GM19099 (cell line): ENCODE data around the gene GGACT.

ENCODE experiments used
- POLR2A ChIP-seq: IDR thresholded peaks from 3 replicates; pipeline ENCODE4 v1.6.1; 2011; ENCODE audit warnings: low read depth; ENCODE audit not compliant: insufficient read length; ENCODE audit errors: extremely low read depth

GGACT gene

DNA sequence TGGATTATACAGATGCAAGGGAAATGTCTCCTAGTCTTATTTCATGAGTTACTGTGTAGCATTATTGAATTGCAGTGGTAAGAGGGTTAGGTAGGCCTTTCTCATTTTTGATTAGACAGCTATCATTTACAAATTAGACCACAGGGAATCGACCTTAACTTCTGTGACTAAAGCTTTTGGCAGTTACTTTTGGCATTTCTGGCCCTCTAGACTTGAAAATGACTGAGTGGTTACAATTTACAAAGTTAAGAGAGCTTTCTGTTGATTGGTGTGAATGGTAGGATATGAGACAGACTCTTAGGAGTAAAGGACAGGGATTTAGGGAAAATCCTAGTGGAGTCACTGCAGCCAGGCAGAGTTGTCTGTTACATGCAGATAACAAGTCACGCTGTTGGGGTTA is 86.1 kb downstream of the GGACT start:
- no peak for TF ChIP-seq POLR2A

DNA sequence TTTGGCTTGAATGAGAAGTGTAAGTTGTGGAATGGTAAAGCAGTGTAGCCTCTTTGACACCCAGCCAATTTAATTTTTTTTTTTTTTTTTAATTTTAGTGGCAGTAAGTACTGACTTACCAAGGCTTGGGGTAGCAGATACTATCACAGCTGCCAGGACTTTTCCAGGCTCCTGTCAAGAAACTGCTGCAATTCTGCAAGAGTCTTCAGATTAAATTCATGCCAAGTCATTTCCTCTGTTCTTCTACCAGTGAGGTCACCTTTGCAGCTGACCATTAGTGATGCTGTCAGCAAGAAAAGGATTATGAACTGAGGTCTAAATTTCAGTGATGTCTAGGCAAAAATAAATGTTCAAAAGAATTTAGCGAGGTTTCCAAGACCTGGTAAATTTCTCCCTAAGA is 91.2 kb downstream of the GGACT start:
- TF ChIP-seq POLR2A, result no peak

DNA sequence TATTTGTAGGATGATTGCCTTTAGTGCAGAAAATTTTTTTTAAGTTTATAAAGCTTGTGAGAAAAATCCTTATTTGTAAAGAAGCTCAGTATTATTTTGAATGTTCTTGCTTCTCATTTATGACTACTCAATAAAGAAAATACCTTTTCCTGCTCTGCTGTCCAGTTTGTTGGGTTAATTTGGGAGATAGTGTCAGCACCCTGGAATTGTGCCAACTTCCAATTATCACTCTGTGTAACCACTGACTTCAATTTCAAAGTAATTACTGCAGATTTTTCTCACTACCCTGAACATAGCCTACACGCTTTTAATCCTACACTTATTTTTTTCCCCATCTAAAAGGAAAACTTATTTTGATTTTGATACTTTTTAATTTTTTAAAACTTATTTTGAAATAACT is 93.1 kb downstream of the GGACT start:
- no peak for TF ChIP-seq POLR2A

DNA sequence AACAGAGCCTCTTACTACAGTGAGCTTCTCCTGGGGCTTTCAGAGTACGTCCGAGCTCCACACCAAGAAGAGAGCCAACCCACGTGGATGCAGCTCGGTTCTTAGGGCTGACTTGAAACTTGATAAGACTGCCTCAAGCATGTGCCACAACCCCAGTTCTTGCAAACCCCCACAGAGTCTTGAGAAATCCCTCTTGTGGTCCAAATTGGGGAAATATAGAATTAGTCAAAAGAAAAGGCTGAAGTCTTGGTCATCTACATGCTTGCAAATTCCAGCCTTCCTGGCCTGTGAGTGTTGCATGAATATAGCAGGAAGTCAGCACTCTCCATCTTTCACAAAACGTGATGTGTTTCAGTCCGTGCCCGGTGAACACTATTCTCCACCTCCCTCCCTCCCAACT is 95.2 kb downstream of the GGACT start:
- TF ChIP-seq POLR2A, result no peak

DNA sequence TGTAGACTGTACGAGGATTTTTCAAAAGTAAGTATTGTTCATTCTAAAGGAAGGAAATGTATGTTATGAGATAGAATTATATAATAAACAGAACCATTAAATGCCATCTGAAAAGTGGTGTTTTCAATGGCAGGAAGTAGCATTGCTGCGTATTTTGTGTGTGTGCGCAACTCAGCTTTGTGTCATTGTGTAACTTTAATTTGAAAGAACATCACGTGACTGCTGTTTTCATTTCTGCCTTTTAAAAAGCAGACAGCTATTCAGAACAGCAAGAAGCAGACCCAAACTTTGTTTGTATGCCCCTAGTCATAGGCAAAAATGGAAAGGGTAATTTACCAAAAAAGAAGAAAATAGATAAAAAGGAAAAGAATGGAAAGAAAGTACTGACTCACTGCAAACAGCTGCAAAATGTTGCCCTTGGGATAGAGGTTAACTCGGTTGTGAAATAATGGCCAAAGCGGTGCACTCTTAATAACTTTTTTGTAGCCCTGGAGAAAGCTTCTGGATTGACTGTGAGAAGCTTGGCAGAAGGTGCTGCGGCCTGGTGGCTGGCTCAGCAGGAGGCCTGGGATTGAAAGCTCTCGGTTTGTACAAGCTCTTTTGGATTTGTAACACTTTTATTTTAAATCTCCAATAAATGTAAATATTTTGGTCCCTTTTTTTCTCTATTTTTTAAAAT is 97.3 kb downstream of the GGACT start:
- TF ChIP-seq POLR2A, result no peak

DNA sequence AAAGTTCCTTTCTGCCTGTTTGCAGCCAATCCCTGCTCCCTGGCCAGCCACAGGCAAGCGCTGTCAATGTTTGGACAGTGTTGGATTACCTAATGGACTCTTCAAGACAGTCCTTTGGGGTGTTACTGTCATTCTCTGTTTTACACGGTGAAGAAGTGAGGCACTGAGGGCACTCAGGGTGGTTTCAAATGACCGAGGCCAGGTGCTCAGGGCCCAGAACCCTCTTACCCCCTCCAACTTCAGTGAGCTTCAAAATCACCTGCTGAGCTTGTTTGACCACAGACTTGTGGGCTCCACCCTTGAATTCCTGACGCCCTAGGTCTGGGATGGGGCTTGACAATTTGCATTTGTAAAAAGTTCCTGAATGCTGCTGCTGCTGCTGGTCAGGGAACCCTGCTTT is 97.9 kb downstream of the GGACT start:
- TF ChIP-seq POLR2A, result no peak

DNA sequence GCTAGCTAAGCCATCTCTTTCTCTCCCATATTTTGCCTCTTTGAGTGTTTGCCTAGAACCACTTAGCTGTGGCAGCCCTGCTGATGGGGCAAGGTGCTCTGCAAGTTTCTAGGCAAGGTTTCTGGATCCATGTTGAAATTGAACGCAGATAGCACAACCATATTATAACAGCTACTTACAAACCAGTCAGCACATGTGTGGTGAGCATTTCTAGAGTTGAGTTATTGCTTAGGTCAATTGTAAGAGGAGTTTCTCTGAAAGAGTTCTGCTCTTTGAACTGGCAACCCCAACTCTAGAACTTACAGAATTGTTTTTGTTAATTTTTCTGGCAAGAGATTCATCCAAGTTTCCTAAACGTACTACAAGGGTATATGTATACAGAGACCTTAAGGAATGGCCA is 103.3 kb downstream of the GGACT start:
- no peak for TF ChIP-seq POLR2A

DNA sequence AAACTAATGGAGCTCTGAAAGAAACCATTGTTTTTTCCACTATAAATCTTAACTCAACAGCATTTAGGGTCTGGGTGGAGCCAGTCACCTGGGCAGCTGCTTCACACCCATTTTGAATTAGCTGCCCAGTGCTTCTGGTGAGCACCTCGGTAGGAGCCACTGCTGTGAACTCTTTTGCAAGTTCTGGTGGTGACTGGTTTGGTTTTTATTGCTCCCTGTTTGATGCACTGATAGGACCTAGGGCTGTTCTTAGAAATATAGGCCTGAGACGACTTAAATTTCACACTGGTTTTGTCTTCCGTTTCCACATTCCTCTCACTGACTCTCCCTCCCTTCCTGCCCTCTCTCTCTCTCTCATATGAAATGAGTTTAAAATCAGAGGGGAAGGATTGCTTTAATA is 103.9 kb downstream of the GGACT start:
- no peak for TF ChIP-seq POLR2A

DNA sequence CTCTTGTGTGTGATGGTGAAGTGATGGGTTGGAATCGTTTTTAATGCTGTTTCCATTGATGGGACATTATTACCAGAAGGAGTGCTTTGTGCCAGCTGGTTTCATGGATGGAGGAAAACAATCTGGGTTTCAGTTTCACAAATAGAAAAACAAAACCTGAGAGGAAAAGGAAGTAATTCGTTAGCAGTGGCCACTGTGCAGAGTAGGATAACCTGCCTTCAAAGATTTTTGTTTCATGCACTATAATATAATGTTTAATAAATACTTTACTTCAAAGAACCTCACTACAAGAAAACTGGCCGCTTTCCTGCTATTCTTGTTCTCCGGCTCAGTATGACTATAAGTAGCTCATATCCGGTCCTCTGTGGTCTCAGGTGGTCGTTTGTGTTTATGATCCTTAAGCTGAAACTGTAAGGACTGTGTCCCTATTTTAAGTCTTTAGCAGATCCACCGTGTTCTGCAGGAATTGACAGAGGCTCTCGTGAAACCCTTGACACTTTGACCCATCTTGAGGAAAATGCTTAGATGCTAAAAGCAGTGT is 104.7 kb downstream of the GGACT start:
- TF ChIP-seq POLR2A, result no peak

DNA sequence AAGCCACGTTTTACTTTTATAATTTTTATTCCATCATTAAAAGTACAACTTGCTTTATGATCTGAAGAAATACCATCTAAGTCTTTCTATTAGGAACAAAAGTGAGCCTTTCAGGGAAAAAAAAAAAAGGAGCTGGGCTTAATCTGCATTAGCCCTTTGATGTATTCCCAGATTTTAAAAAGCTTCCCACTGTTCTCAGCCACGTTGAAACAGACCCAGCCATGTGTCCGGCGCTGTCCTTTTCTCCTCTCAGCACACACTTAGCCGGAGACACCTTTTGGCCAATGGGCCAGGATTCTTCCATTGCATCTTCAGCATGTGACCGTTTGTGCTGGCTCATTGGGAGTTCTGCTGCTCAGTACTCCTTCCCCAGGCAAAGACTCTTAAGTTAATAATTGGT is 105.5 kb downstream of the GGACT start:
- no peak for TF ChIP-seq POLR2A

DNA sequence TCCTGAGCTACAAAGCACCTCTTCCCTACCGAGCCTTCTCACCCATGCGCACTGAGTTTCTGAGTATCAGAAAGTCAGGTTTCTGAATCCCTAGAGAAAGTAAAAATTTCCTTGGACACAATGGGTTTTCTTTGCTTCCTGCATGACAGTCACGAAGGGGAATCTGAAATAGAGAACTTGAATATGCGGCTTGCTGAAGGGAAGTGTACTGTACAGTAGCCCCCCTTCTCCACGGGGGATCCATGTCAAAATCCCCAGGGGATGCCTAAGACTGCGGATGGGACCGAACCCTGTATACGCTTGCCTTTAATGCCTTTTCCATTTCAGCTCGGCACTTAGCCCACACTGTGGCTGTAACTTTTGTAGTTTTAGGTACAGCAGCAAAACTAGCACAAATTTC is 107.9 kb downstream of the GGACT start:
- TF ChIP-seq POLR2A, result no peak
